Skin of body (tissue), 2 donors: ENCODE measurements around the gene HNF4A. TPM values are rescaled to one million over a fixed set of nuclear protein-coding genes. Genes with fewer than 3 reads are reported as not detected.
"Not testable (repeated sequence)": the region's sequence is repeated elsewhere in the genome, so short reads cannot be mapped to it uniquely, and the experiment has no call there.

ENCODE experiments used
- DNase-seq: peaks from one replicate; lab custom pipeline; 2025; lab: John Stamatoyannopoulos, UW
- total RNA-seq: library from RNA; depleted of rRNA; stranded (reverse); fragments of >200 nt; gene quantifications from one replicate; pipeline ENCODE4 v1.2.3, GENCODE V29; 2014

The HNF4A gene
- total RNA-seq, 1 donor from 2014 or later: 0.10 TPM

GRCh38 chr20:44345147-44345546 is 10.4 kb upstream of the HNF4A start:
- no peak for DNase-seq

- DNase-seq: not testable (repeated sequence)
These were observed 9.6 kb upstream of the HNF4A start for GRCh38 chr20:44345941-44346340.

GRCh38 chr20:44348168-44348659 is 7.3 kb upstream of the HNF4A start:
- DNase-seq: no peak

GRCh38 chr20:44349349-44349748 is 6.2 kb upstream of the HNF4A start:
- no peak for DNase-seq

GRCh38 chr20:44350567-44350966 is 4.9 kb upstream of the HNF4A start:
- DNase-seq: no peak

GRCh38 chr20:44354979-44355497 is 461 bp upstream of the HNF4A start:
- no peak for DNase-seq

- DNase-seq: no peak
These were observed 839 bp downstream of the HNF4A start for GRCh38 chr20:44356353-44356723.

- no peak for DNase-seq
These were observed 1.5 kb downstream of the HNF4A start for GRCh38 chr20:44357020-44357419.

GRCh38 chr20:44357555-44358125 is 2.1 kb downstream of the HNF4A start:
- no peak for DNase-seq

GRCh38 chr20:44358776-44359175 is 3.3 kb downstream of the HNF4A start:
- no peak for DNase-seq

GRCh38 chr20:44360221-44360620 is 4.7 kb downstream of the HNF4A start:
- no peak for DNase-seq

GRCh38 chr20:44361021-44361420 is 5.5 kb downstream of the HNF4A start:
- no peak for DNase-seq

- DNase-seq: no peak
These were observed 7.0 kb downstream of the HNF4A start for GRCh38 chr20:44362466-44362940.

GRCh38 chr20:44364068-44364467 is 8.6 kb downstream of the HNF4A start:
- no peak for DNase-seq

GRCh38 chr20:44364780-44365179 is 9.3 kb downstream of the HNF4A start:
- DNase-seq: no peak

- DNase-seq: no peak
These were observed 12.2 kb downstream of the HNF4A start for GRCh38 chr20:44367746-44368145.

GRCh38 chr20:44370639-44371218 is 15.2 kb downstream of the HNF4A start:
- DNase-seq: no peak

GRCh38 chr20:44382641-44383040 is 27.1 kb downstream of the HNF4A start:
- DNase-seq: no peak

GRCh38 chr20:44384423-44385027 is 29.0 kb downstream of the HNF4A start:
- DNase-seq: no peak

GRCh38 chr20:44388466-44389023 is 33.0 kb downstream of the HNF4A start:
- no peak for DNase-seq

GRCh38 chr20:44389871-44390270 is 34.4 kb downstream of the HNF4A start:
- no peak for DNase-seq

- DNase-seq: no peak
These were observed 34.8 kb downstream of the HNF4A start for GRCh38 chr20:44390280-44390679.
